Mesenchymal stem cell (in vitro differentiated cells and primary cell): ENCODE results near the gene SNPH.

Experiments
- DNase-seq: peaks from one replicate; pipeline ENCODE4 v3.0.0-alpha.2; 2013
- H2AFZ ChIP-seq: one replicate; pipeline ENCODE4 v1.6.1; 2013; ENCODE audit warnings: low read depth, mild to moderate bottlenecking, control low read depth, inconsistent platforms, low read length, moderate library complexity
- H2AK5ac ChIP-seq: 2 replicates; pipeline ENCODE4 v1.6.1; 2013; ENCODE audit warnings: low read length, moderate library complexity, mild to moderate bottlenecking, inconsistent platforms; ENCODE audit not compliant: severe bottlenecking
- H2BK120ac ChIP-seq: one replicate; pipeline ENCODE4 v1.6.1; 2013; ENCODE audit warnings: low read depth, mild to moderate bottlenecking, inconsistent platforms, low read length, moderate library complexity
- H2BK12ac ChIP-seq, 2 experiments: one replicate each; pipeline ENCODE4 v1.6.1; 2013; ENCODE audit warnings: inconsistent platforms in 2 of 2, low read length in 2 of 2, mild to moderate bottlenecking in 2 of 2, moderate library complexity in 2 of 2, control low read depth in 1 of 2
- H2BK15ac ChIP-seq: one replicate; pipeline ENCODE4 v1.6.1; 2013; ENCODE audit warnings: mild to moderate bottlenecking, low read depth, inconsistent platforms; ENCODE audit not compliant: poor library complexity, severe bottlenecking
- H2BK5ac ChIP-seq: 2 replicates; pipeline ENCODE4 v1.6.1; 2013; ENCODE audit warnings: low read depth, mild to moderate bottlenecking, low read length, control low read depth, inconsistent platforms; ENCODE audit not compliant: poor library complexity, severe bottlenecking
- H3K14ac ChIP-seq, 2 experiments: one replicate each; pipeline ENCODE4 v1.6.1; 2013; ENCODE audit warnings: inconsistent platforms in 2 of 2, low read length in 2 of 2, control low read depth in 1 of 2, mild to moderate bottlenecking in 1 of 2, moderate library complexity in 1 of 2
- H3K18ac ChIP-seq, 2 experiments: one replicate each; pipeline ENCODE4 v1.6.1; 2013; ENCODE audit warnings: inconsistent platforms in 2 of 2, low read length in 2 of 2, control low read depth in 1 of 2, low read depth in 1 of 2, mild to moderate bottlenecking in 1 of 2
- H3K23ac ChIP-seq, 2 experiments: one replicate each; pipeline ENCODE4 v1.6.1; 2013; ENCODE audit warnings: inconsistent platforms in 2 of 2, low read length in 2 of 2, mild to moderate bottlenecking in 2 of 2, moderate library complexity in 2 of 2, control low read depth in 1 of 2
- H3K27ac ChIP-seq: 2 replicates; pipeline ENCODE4 v1.5.1; 2013; ENCODE audit warnings: mild to moderate bottlenecking, moderate library complexity, low read length, control low read depth, inconsistent platforms; ENCODE audit not compliant: poor library complexity, severe bottlenecking
- H3K27me3 ChIP-seq, 2 experiments: 2 replicates each; pipeline versions ENCODE4 v1.6.1 to v1.7.0; 2013; ENCODE audit warnings: low read length in 2 of 2, mild to moderate bottlenecking in 2 of 2, moderate library complexity in 2 of 2, control low read depth in 1 of 2, inconsistent platforms in 1 of 2; ENCODE audit not compliant: control insufficient read depth in 1 of 2, insufficient read depth in 1 of 2
- H3K36me3 ChIP-seq, 2 experiments: 2 replicates each; pipeline versions ENCODE4 v1.6.1 to v1.7.0; 2013; ENCODE audit warnings: low read length in 2 of 2, control low read depth in 1 of 2, inconsistent platforms in 1 of 2, low read depth in 1 of 2, mild to moderate bottlenecking in 1 of 2; ENCODE audit not compliant: insufficient read depth in 2 of 2, control insufficient read depth in 1 of 2
- H3K4ac ChIP-seq, 2 experiments: one replicate each; pipeline ENCODE4 v1.6.1; 2013; ENCODE audit warnings: inconsistent platforms in 2 of 2, low read length in 2 of 2, mild to moderate bottlenecking in 2 of 2, moderate library complexity in 2 of 2, control low read depth in 1 of 2, low read depth in 1 of 2
- H3K4me1 ChIP-seq: 2 replicates; pipeline ENCODE4 v1.6.1; 2013; ENCODE audit warnings: low read depth, low read length, control low read depth; ENCODE audit not compliant: control insufficient read depth, insufficient read depth
- H3K4me2 ChIP-seq: 2 replicates; pipeline ENCODE4 v1.6.1; 2013; ENCODE audit warnings: low read length, mild to moderate bottlenecking, inconsistent platforms; ENCODE audit not compliant: poor library complexity, severe bottlenecking
- H3K4me3 ChIP-seq, 2 experiments: 2 replicates each; pipeline versions ENCODE4 v1.5.1 to v1.7.0; 2013; ENCODE audit warnings: low read length in 2 of 2, mild to moderate bottlenecking in 2 of 2, control low read depth in 1 of 2, low read depth in 1 of 2; ENCODE audit not compliant: insufficient read depth in 1 of 2
- H3K79me1 ChIP-seq: replicated peaks from 2 replicates; pipeline ENCODE4 v1.6.1; 2013; ENCODE audit warnings: mild to moderate bottlenecking, control low read depth, low read length, inconsistent platforms; ENCODE audit not compliant: poor library complexity, severe bottlenecking
- H3K9ac ChIP-seq: 2 replicates; pipeline ENCODE4 v1.7.0; 2013; ENCODE audit warnings: mild to moderate bottlenecking, low read length, moderate library complexity
- H3K9me3 ChIP-seq: 2 replicates; pipeline ENCODE4 v1.7.0; 2013; ENCODE audit warnings: mild to moderate bottlenecking, low read length; ENCODE audit not compliant: control insufficient read depth
- H4K8ac ChIP-seq: one replicate; pipeline ENCODE4 v1.6.1; 2013; ENCODE audit warnings: inconsistent platforms, mild to moderate bottlenecking, low read length, moderate library complexity
- H4K91ac ChIP-seq: one replicate; pipeline ENCODE4 v1.6.1; 2013; ENCODE audit warnings: mild to moderate bottlenecking, low read length, inconsistent platforms
- WGBS: methylation state at CpG from one replicate; pipeline ENCODE4 v1.1.7; 2013; ENCODE audit warnings: mixed read lengths; 5-methylcytosine and 5-hydroxymethylcytosine counted together

The SNPH gene

DNA sequence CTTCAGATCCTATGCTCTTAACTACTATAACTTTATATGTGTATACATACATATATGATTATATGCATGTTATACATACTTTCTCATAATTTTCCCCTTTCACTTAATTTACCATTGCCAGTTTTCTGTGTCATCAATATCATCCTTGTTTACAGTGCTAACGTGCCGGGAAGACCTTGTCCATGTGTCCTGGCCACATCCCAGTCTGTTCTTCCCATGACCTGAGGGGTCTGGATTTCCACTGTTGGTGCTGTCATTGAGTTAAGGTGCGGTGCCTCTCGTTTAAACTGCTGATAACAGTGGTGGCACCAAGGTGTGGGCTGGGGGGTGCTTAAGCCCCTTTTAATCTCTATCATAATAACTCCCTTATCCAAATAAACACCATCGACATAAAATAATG is 71.3 kb downstream of the SNPH start:
- Histone ChIP-seq H3K23ac (no peak overlapping the region), H2BK5ac (no peak overlapping the region), H3K4me1 (peaks cover 4% of the 10 kb centered on the region), H2BK15ac (no peak overlapping the region), H2AFZ (no peak overlapping the region), H3K18ac (no peak overlapping the region), H4K8ac (no peak overlapping the region), H3K4me2 (no peak overlapping the region), H2AK5ac (no peak overlapping the region), H3K36me3 (peaks cover 19 to 22% of the 10 kb centered on the region in 2 experiments), H2BK12ac (no peak overlapping the region), H3K14ac (no peak overlapping the region), H3K79me1 (peaks cover 41% of the 10 kb centered on the region), H2BK120ac (no peak overlapping the region), H4K91ac (no peak overlapping the region), H3K4me3 (no peak overlapping the region), H3K27ac (no peak overlapping the region), H3K9me3 (no peaks in the 10 kb centered on the region), H3K27me3 (no peaks in the 10 kb centered on the region), H3K4ac (no peak overlapping the region), H3K9ac (no peak overlapping the region)
- DNase-seq = no peak
- WGBS = 89% methylated on average over 4 of the region's 5 CpGs

DNA sequence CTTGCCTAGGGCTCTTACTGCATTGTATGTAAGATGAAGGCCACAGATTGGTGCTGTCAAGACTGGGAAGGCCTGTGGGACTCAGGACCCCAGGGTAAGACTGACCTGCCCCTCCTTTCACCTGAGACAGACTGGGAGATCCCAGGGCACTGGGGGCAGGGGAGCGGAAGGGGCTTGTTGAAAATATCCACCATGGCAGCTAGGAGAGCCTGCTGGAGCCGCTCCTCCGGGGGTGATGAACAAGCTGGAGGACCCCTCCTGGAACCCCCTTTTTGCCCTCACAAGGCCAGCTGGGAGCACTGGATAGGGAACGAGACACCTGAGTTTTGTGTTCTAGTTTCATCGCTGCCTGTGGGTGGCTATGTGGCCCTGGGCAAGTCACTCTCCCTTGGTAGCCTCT is 72.0 kb downstream of the SNPH start:
- peaks cover 13 to 17% of the 10 kb centered on the region in 2 experiments for H3K36me3 ChIP-seq
- no peak overlapping the region for H3K4me2 ChIP-seq
- H3K4ac ChIP-seq = no peak overlapping the region
- no peak overlapping the region for H2BK15ac ChIP-seq
- H4K8ac ChIP-seq = no peak overlapping the region
- no peaks in the 10 kb centered on the region for H3K27me3 ChIP-seq
- H3K18ac ChIP-seq = no peak overlapping the region
- no peak overlapping the region for H3K23ac ChIP-seq
- no peak overlapping the region for H3K4me3 ChIP-seq
- 100% methylated on average over 5 of the region's 5 CpGs for WGBS
- no peak overlapping the region for H3K9ac ChIP-seq
- no peak overlapping the region for H2BK12ac ChIP-seq
- H2BK5ac ChIP-seq = no peak overlapping the region
- H4K91ac ChIP-seq = no peak overlapping the region
- H3K14ac ChIP-seq = no peak overlapping the region
- H3K27ac ChIP-seq = no peak overlapping the region
- no peak overlapping the region for H2AFZ ChIP-seq
- DNase-seq = no peak
- H3K4me1 ChIP-seq = peaks cover 4% of the 10 kb centered on the region
- no peaks in the 10 kb centered on the region for H3K9me3 ChIP-seq
- H3K79me1 ChIP-seq = peaks cover 36% of the 10 kb centered on the region
- H2BK120ac ChIP-seq = no peak overlapping the region
- H2AK5ac ChIP-seq = no peak overlapping the region

DNA sequence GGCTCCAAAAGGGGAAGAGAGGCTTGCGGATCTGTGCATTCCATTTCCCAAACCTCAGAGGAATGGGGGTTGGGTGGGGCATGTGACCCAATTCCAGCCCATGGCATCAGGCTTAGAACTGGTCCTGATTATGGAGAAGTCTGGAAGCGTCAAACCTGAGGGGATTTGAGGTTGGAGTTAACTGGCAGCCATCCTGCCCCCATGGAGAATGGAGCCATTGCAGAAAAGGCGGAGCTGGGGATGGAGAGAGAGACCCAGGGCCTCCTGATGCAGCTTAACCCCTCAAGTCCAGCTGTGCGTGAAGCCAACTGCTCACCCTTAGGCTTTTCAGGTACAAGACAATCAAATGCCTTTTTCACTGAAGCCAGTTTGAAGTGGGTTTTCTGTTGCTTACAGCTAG is 72.7 kb downstream of the SNPH start:
- H3K27ac ChIP-seq = no peak overlapping the region
- no peak overlapping the region for H3K23ac ChIP-seq
- no peak overlapping the region for H3K4me2 ChIP-seq
- peaks cover 30% of the 10 kb centered on the region for H3K79me1 ChIP-seq
- H3K27me3 ChIP-seq = no peaks in the 10 kb centered on the region
- no peak overlapping the region for H4K91ac ChIP-seq
- no peak overlapping the region for H3K18ac ChIP-seq
- no peak overlapping the region for H2BK120ac ChIP-seq
- no peak overlapping the region for H3K14ac ChIP-seq
- no peaks in the 10 kb centered on the region for H3K9me3 ChIP-seq
- H3K4me1 ChIP-seq = peaks cover 4% of the 10 kb centered on the region
- H2BK12ac ChIP-seq = no peak overlapping the region
- DNase-seq = no peak
- H3K36me3 ChIP-seq = peaks cover 5 to 10% of the 10 kb centered on the region in 2 experiments
- no peak overlapping the region for H2AFZ ChIP-seq
- no peak overlapping the region for H3K4ac ChIP-seq
- WGBS = 98% methylated on average over 3 of the region's 4 CpGs
- no peak overlapping the region for H2BK5ac ChIP-seq
- H3K9ac ChIP-seq = no peak overlapping the region
- no peak overlapping the region for H2AK5ac ChIP-seq
- H2BK15ac ChIP-seq = no peak overlapping the region
- H4K8ac ChIP-seq = no peak overlapping the region
- no peak overlapping the region for H3K4me3 ChIP-seq

DNA sequence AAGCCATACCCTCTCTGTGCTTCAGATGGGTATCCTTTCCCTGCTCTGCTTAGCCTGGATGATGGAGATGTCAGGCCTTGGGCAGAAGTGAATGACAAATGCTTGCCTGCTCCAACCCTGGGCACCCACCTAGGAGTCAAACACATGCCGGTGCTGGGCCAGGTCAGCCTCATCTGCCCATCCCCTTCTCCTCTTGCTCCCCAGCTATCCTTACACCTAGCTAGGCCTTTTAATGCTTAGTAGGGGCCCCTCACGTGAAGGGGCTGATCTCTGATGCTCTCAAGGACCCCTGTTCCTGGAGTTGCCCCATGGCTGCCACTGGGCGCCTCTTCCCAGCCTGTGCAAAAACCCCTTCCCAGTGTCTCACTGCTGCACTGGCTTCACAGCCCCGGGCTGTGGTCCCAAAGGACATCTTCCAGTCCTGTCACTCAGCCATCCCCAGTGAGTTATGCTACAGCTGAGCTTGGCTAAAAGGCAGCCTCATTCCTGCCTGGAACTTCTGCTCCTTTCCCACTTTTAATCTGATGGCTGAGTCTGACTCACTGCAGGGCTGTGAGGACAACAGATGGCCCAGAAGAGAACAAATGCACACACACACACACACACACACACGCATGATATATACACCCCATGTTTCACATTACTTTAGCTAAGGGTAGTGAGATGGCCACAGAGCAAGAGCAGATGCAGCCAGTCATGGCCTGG is 75.6 kb downstream of the SNPH start:
- Histone ChIP-seq H3K9ac (no peak overlapping the region), H3K9me3 (peaks cover 2% of the 10 kb centered on the region), H4K8ac (peak overlapping the region; percentile 22), H3K14ac (peak overlapping the region in 1 of 2 experiments; percentile 6), H2BK5ac (no peak overlapping the region), H3K4me3 (no peak overlapping the region), H2AK5ac (no peak overlapping the region), H3K27ac (no peak overlapping the region), H2BK12ac (peak overlapping the region in 1 of 2 experiments; percentile 37), H3K79me1 (peaks cover 19% of the 10 kb centered on the region), H3K23ac (no peak overlapping the region), H3K36me3 (peaks cover 0 to 5% of the 10 kb centered on the region in 2 experiments), H2BK15ac (peak overlapping the region; percentile 45), H3K27me3 (no peaks in the 10 kb centered on the region), H3K4me2 (no peak overlapping the region), H4K91ac (no peak overlapping the region), H2AFZ (no peak overlapping the region), H2BK120ac (no peak overlapping the region), H3K4me1 (peaks cover 4% of the 10 kb centered on the region), H3K4ac (no peak overlapping the region), H3K18ac (peak overlapping the region; percentile 25 to 81)
- WGBS = 65% methylated on average over 5 of the region's 5 CpGs
- peak; percentile 95 for DNase-seq
